Measurements from ENCODE around the gene E2F3.

E2F3 gene

GRCh38 chr6:20479526-20479925, 77.8 kb downstream of the E2F3 start:
- in situ Hi-C loops (cut with HindIII; ENCODE audit: low pct_ligation_motif_present, low sequenced_read_pairs), result no loop called here
- H3K36me3 ChIP-seq (replicated peaks), result peaks cover 27% of the 10 kb centered on the region
- no peak overlapping the region for H3K27ac ChIP-seq
- TF ChIP-seq, protein P1, sequence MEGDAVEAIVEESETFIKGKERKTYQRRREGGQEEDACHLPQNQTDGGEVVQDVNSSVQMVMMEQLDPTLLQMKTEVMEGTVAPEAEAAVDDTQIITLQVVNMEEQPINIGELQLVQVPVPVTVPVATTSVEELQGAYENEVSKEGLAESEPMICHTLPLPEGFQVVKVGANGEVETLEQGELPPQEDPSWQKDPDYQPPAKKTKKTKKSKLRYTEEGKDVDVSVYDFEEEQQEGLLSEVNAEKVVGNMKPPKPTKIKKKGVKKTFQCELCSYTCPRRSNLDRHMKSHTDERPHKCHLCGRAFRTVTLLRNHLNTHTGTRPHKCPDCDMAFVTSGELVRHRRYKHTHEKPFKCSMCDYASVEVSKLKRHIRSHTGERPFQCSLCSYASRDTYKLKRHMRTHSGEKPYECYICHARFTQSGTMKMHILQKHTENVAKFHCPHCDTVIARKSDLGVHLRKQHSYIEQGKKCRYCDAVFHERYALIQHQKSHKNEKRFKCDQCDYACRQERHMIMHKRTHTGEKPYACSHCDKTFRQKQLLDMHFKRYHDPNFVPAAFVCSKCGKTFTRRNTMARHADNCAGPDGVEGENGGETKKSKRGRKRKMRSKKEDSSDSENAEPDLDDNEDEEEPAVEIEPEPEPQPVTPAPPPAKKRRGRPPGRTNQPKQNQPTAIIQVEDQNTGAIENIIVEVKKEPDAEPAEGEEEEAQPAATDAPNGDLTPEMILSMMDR (IDR thresholded peaks at IDR 0.05; ENCODE audit: low read depth, low read length, missing control alignments), result no peak
- H3K4me3 ChIP-seq (ENCODE audit: low read depth, low read length), result no peak overlapping the region
- no peak for DNase-seq
- no peaks in the 10 kb centered on the region for H3K27me3 ChIP-seq (replicated peaks)

GRCh38 chr6:20481281-20481680, 79.6 kb downstream of the E2F3 start:
- in situ Hi-C loops (cut with HindIII; ENCODE audit: low pct_ligation_motif_present, low sequenced_read_pairs), result no loop called here
- H3K36me3 ChIP-seq (replicated peaks), result peaks cover 29% of the 10 kb centered on the region

GRCh38 chr6:20483887-20484497, 82.3 kb downstream of the E2F3 start:
- in situ Hi-C loops (cut with HindIII; ENCODE audit: low pct_ligation_motif_present, low sequenced_read_pairs), result no loop called here
- Histone ChIP-seq H3K36me3 (replicated peaks) (peaks cover 41% of the 10 kb centered on the region), H3K4me3 (ENCODE audit: low read depth, low read length) (no peak overlapping the region), H3K27ac (no peak overlapping the region), H3K27me3 (replicated peaks) (no peaks in the 10 kb centered on the region)
- TF ChIP-seq, protein P1 (IDR thresholded peaks at IDR 0.05; ENCODE audit: low read depth, low read length, missing control alignments), result no peak
- no peak for DNase-seq

More at GRCh38 chr6:20481281-20481680, 79.6 kb downstream of the E2F3 start:
- Histone ChIP-seq H3K27ac (no peak overlapping the region), H3K27me3 (replicated peaks) (no peaks in the 10 kb centered on the region), H3K4me3 (ENCODE audit: low read depth, low read length) (no peak overlapping the region)
- TF ChIP-seq, protein P1 (IDR thresholded peaks at IDR 0.05; ENCODE audit: low read depth, low read length, missing control alignments), result no peak
- DNase-seq, result no peak

GRCh38 chr6:20486641-20487040, 85.0 kb downstream of the E2F3 start:
- Histone ChIP-seq H3K27me3 (replicated peaks) (no peaks in the 10 kb centered on the region), H3K36me3 (replicated peaks) (peaks cover 51% of the 10 kb centered on the region), H3K27ac (no peak overlapping the region), H3K4me3 (ENCODE audit: low read depth, low read length) (no peak overlapping the region)
- in situ Hi-C loops (cut with HindIII; ENCODE audit: low pct_ligation_motif_present, low sequenced_read_pairs), result no loop called here
- no peak for DNase-seq
- TF ChIP-seq, protein P1 (IDR thresholded peaks at IDR 0.05; ENCODE audit: low read depth, low read length, missing control alignments), result no peak

DNA sequence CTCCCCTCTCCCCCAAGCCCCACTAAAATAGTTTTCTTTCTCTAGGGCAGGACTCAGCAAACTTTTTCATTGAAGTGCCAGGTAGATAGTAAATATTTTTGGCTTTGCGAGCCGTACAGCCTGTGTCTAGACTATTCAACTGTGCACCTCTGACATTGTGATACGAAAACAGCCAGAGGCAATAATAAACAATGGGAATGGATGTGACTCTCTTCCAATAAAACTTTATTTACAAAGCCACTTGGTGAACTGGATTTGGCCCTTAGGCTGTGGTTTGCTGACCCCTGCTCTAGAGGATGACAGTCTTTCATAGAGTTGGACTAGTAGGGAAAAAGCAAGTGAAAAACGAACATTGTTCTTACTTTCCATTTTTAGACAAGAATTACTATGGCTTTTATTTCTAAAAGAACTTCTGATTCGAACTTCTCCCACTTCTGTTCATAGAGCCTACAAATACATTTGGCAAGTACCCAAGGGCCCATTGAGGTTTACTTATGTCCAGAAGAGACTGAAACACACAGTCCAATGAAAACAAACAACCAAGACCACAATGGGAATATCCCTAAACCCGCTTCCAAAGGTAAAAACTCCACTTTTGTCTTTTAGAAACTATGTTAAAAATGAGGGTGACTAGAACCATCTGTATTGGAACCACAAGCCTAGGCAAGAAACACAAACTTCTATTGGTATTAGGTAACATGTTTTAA, 86.1 kb downstream of the E2F3 start:
- Histone ChIP-seq H3K36me3 (replicated peaks) (peaks cover 48% of the 10 kb centered on the region), H3K27ac (no peak overlapping the region), H3K27me3 (replicated peaks) (no peaks in the 10 kb centered on the region), H3K4me3 (ENCODE audit: low read depth, low read length) (no peak overlapping the region)
- TF ChIP-seq, protein P1 (IDR thresholded peaks at IDR 0.05; ENCODE audit: low read depth, low read length, missing control alignments), result no peak
- DNase-seq, result no peak
- in situ Hi-C loops (cut with HindIII; ENCODE audit: low pct_ligation_motif_present, low sequenced_read_pairs), result no loop called here

Data from brain microvascular endothelial cell (primary cell).